HCT116 (cell line): ENCODE results near the gene THADA. TPM values are rescaled to one million over a fixed set of nuclear protein-coding genes. Genes with fewer than 3 reads are reported as not detected.
A peak's percentile ranks its signal among the peaks of the same experiment; 100 is the strongest.

ENCODE experiments used
- ATAC-seq: fragments of 200-7000 bp; cut with Tn5 transposase; 2 replicates; pipeline ENCODE4 v1.9.1; 2020; ENCODE audit warnings: mild to moderate bottlenecking, moderate library complexity
- BruUV-seq: library from RNA; stranded (reverse); fragments of 400-500 nt; replicated peaks from 2 replicates; lab custom pipeline; 2021; lab: Mats Ljungman, UMichigan
- CTCF ChIA-PET: fragments of 300-600 bp; sonication (Branson Sonifier 250); formaldehyde crosslinking; loops from one replicate; lab custom pipeline; 2021; ENCODE audit warnings: antibody characterized with exemption; lab: Charles Lee
- POLR2A ChIA-PET: fragments of 300-600, 350-600 bp; sonication (Branson Sonifier 250); formaldehyde crosslinking; loops from one replicate; lab custom pipeline; 2021; ENCODE audit warnings: antibody characterized with exemption; lab: Charles Lee
- RAD21 ChIA-PET, 2 experiments: fragments of 300-600 bp; sonication (Branson Sonifier 250); formaldehyde crosslinking; loops; one replicate each; lab custom pipeline; 2023; ENCODE audit warnings: low total read pairs in 2 of 2; ENCODE audit not compliant: uncharacterized antibody in 2 of 2, unreplicated experiment in 2 of 2, low non-redundant PET in 1 of 2; lab: Charles Lee
- DNase-seq: peaks from one replicate; pipeline ENCODE4 v3.0.0-alpha.2; 2010; ENCODE audit warnings: low read depth, low spot score
- H2AFZ ChIP-seq: fragments of 200-600 bp; shearing (Covaris generic), sonication (generic); 2 replicates; pipeline ENCODE4 v1.6.1; 2017; ENCODE audit warnings: low read depth, mixed run types, mixed read lengths, antibody characterized with exemption, low read length; ENCODE audit not compliant: poor library complexity, severe bottlenecking
- H3K27ac ChIP-seq: 2 replicates; pipeline ENCODE4 v1.5.1; 2012; ENCODE audit warnings: low read depth, low read length
- H3K27me3 ChIP-seq: fragments of 200-600 bp; sonication (generic); 2 replicates; pipeline ENCODE4 v1.6.1; 2016; ENCODE audit warnings: mixed run types, low read length, mixed read lengths; ENCODE audit not compliant: insufficient read depth
- H3K36me3 ChIP-seq, 2 experiments: fragments of 200-500 bp in 1 of 2; fragments of 200-600 bp in 1 of 2; sonication (Bioruptor generic) in 1 of 2; sonication (generic) in 1 of 2; 2 replicates each; pipeline versions ENCODE4 v1.5.1 to v1.6.1; 2014 to 2016; ENCODE audit warnings: low read length in 2 of 2, inconsistent platforms in 1 of 2, mixed read lengths in 1 of 2, mixed run types in 1 of 2; ENCODE audit not compliant: insufficient read depth in 2 of 2, control insufficient read depth in 1 of 2
- H3K4me1 ChIP-seq, 2 experiments: fragments of 200-600 bp in 1 of 2; sonication (generic) in 1 of 2; 2 replicates each; pipeline versions ENCODE4 v1.5.1 to v1.6.1; 2012 to 2017; ENCODE audit warnings: low read length in 2 of 2, inconsistent platforms in 1 of 2, mild to moderate bottlenecking in 1 of 2, mixed read lengths in 1 of 2, mixed run types in 1 of 2, moderate library complexity in 1 of 2; ENCODE audit not compliant: insufficient read depth in 2 of 2, control insufficient read depth in 1 of 2
- H3K4me2 ChIP-seq: fragments of 200-600 bp; sonication (generic); 2 replicates; pipeline ENCODE4 v1.6.1; 2017; ENCODE audit warnings: mixed run types, low read length, mixed read lengths
- H3K4me3 ChIP-seq, 2 experiments: fragments of 200-600 bp in 1 of 2; sonication (generic) in 1 of 2; replicated peaks in 1 of 2; 2 replicates each; pipeline ENCODE4 v1.5.1; 2011 to 2016; ENCODE audit warnings: low read length in 2 of 2, control low read depth in 1 of 2, low read depth in 1 of 2, mild to moderate bottlenecking in 1 of 2, mixed read lengths in 1 of 2, mixed run types in 1 of 2
- H3K79me2 ChIP-seq: fragments of 200-600 bp; sonication (generic); 2 replicates; pipeline ENCODE4 v1.6.1; 2017; ENCODE audit warnings: mild to moderate bottlenecking, mixed run types, low read length, moderate library complexity, mixed read lengths; ENCODE audit not compliant: insufficient read depth
- H3K9ac ChIP-seq: fragments of 200-600 bp; sonication (generic); 2 replicates; pipeline ENCODE4 v1.6.1; 2016; ENCODE audit warnings: low read length, mixed read lengths
- H3K9me2 ChIP-seq: fragments of 200-600 bp; sonication (generic), shearing (Covaris generic); 2 replicates; pipeline ENCODE4 v1.6.1; 2017; ENCODE audit warnings: mixed run types, mild to moderate bottlenecking, moderate library complexity; ENCODE audit not compliant: insufficient read depth
- H3K9me3 ChIP-seq, 2 experiments: fragments of 200-500 bp in 1 of 2; fragments of 200-600 bp in 1 of 2; sonication (Bioruptor generic) in 1 of 2; sonication (generic) in 1 of 2; 2 replicates each; pipeline ENCODE4 v1.6.1; 2014 to 2017; ENCODE audit warnings: low read length in 2 of 2, mixed read lengths in 2 of 2, inconsistent platforms in 1 of 2, low read depth in 1 of 2, mild to moderate bottlenecking in 1 of 2, mixed run types in 1 of 2, moderate library complexity in 1 of 2; ENCODE audit not compliant: control insufficient read depth in 1 of 2, insufficient read depth in 1 of 2
- H4K20me1 ChIP-seq: fragments of 200-600 bp; sonication (generic), shearing (Covaris generic); 2 replicates; pipeline ENCODE4 v1.6.1; 2017; ENCODE audit warnings: mixed run types, mild to moderate bottlenecking, moderate library complexity; ENCODE audit not compliant: insufficient read depth
- CTCF ChIP-seq, 3 experiments: fragments of 200-600 bp in 1 of 3; sonication (generic) in 1 of 3; IDR thresholded peaks in 2 of 3; conservative IDR thresholded peaks in 1 of 3; 2 replicates each; pipeline ENCODE4 v1.5.1; 2012 to 2017; ENCODE audit warnings: low read depth in 2 of 3, low read length in 2 of 3, antibody characterized with exemption in 1 of 3, borderline replicate concordance in 1 of 3, control low read depth in 1 of 3, mild to moderate bottlenecking in 1 of 3, mixed read lengths in 1 of 3, mixed run types in 1 of 3, moderate library complexity in 1 of 3; ENCODE audit not compliant: insufficient read depth in 1 of 3
- EGR1 ChIP-seq: IDR thresholded peaks from 2 replicates; pipeline ENCODE4 v1.6.1; 2012; ENCODE audit warnings: low read depth
- SP1 ChIP-seq: IDR thresholded peaks from 2 replicates; pipeline ENCODE4 v1.6.1; 2012; ENCODE audit warnings: low read depth
- YY1 ChIP-seq: IDR thresholded peaks from 2 replicates; pipeline ENCODE4 v1.6.1; 2011; ENCODE audit warnings: low read length, low read depth, moderate library complexity, mild to moderate bottlenecking; ENCODE audit not compliant: insufficient replicate concordance; ENCODE audit errors: extremely low read depth
- intact Hi-C: fragments of 100-400 bp; cut with micrococcal nuclease; formaldehyde crosslinking; loops from 2 replicates; pipeline ENCODE4 v1.10.0; 2022
- total RNA-seq: library from RNA; stranded (reverse); gene quantifications from one replicate; pipeline ENCODE4 v1.2.1, GENCODE V29; 2021; ENCODE audit not compliant: unreplicated experiment

The THADA gene
- total RNA-seq, 1 experiment from 2014 or later: 30.7 TPM

- TF ChIP-seq EGR1: no peak
- TF ChIP-seq CTCF (IDR thresholded peaks at IDR 0.05 in 2 of 3, conservative IDR thresholded peaks at IDR 0.05 in 1 of 3; ENCODE audit: borderline replicate concordance in 1 of 3, insufficient read depth in 1 of 3, low read depth in 2 of 3, low read length in 2 of 3): peak; percentile 5 to 47 (median 29); a peak in 3 of 6 replicates
- no peak for TF ChIP-seq YY1
- BruUV-seq: no TSS peak
- ATAC-seq (0 out of 2 replicates have a peak, but pooled peaks have one; percentile 34), DNase-seq (no peak)
- POLR2A ChIA-PET: interaction anchor here (0.7 kb wide), 1 partner anchor 23 kb away, joined by 3 read pairs; no protein-coding TSS in a partner anchor
- Histone ChIP-seq H4K20me1 (no peaks in the 10 kb centered on the region), H3K4me2 (no peak overlapping the region), H2AFZ (no peak overlapping the region), H3K27ac (no peak overlapping the region), H3K4me1 (peaks cover 0 to under 1% of the 10 kb centered on the region in 2 experiments; a peak in 1 of 4 replicates), H3K27me3 (no peaks in the 10 kb centered on the region), H3K36me3 (no peaks in the 10 kb centered on the region), H3K9me2 (no peaks in the 10 kb centered on the region), H3K9me3 (no peaks in the 10 kb centered on the region), H3K79me2 (no peaks in the 10 kb centered on the region), H3K9ac (no peak overlapping the region), H3K4me3 (no peak overlapping the region)
- RAD21 ChIA-PET: interaction anchor here in 1 of 2 experiments (0.7 kb wide), 1 partner anchor 199 kb away, joined by 4 read pairs; no protein-coding TSS in a partner anchor
- intact Hi-C loops: no loop called here
- CTCF ChIA-PET: interaction anchor here (0.7 kb wide), 3 partner anchors 21 to 101 kb away, joined by 3 to 5 read pairs (median 5); no protein-coding TSS in a partner anchor
Observed at GRCh38 chr2:43270930-43271615, 324.8 kb downstream of the THADA start.

- CTCF ChIA-PET: no interaction called here
- no peak for ATAC-seq
- POLR2A ChIA-PET: no interaction called here
Observed at GRCh38 chr2:43270461-43270860, 325.4 kb downstream of the THADA start.

More at GRCh38 chr2:43270461-43270860, 325.4 kb downstream of the THADA start:
- BruUV-seq: no TSS peak
- intact Hi-C loops: no loop called here
- no peaks in the 10 kb centered on the region for H3K27me3 ChIP-seq
- no peak overlapping the region for H3K9ac ChIP-seq
- no peak overlapping the region for H3K4me3 ChIP-seq
- no peak overlapping the region for H3K27ac ChIP-seq
- H3K9me2 ChIP-seq: no peaks in the 10 kb centered on the region
- no peak overlapping the region for H2AFZ ChIP-seq
- H3K4me2 ChIP-seq: no peak overlapping the region
- no peaks in the 10 kb centered on the region for H3K4me1 ChIP-seq
- no peaks in the 10 kb centered on the region for H3K79me2 ChIP-seq
- no peaks in the 10 kb centered on the region for H3K36me3 ChIP-seq
- RAD21 ChIA-PET: no interaction called here
- no peak for TF ChIP-seq SP1
- DNase-seq: no peak
- no peaks in the 10 kb centered on the region for H4K20me1 ChIP-seq
- no peaks in the 10 kb centered on the region for H3K9me3 ChIP-seq
